Left renal cortex interstitium (tissue), 4 donors: Measurements from ENCODE around the gene PDS5B. TPM values are rescaled to one million over a fixed set of nuclear protein-coding genes. Genes with fewer than 3 reads are reported as not detected.

Source experiments
- polyA plus RNA-seq, 4 donors: library from polyadenylated mRNA; unstranded; fragments of 120-200 nt; gene quantifications; one replicate each; pipeline ENCODE4 v1.2.1, GENCODE V29; 2013; ENCODE audit not compliant: insufficient read length in 4 of 4

Gene PDS5B
- polyA plus RNA-seq, 4 donors: 64.3 to 75.1 (median 70.6) TPM

Other genes starting within 250 kb of the PDS5B start
- 10 to 100 TPM; 15.1 to 31.7 (median 22.6) TPM for gene N4BP2L1, start 158.3 kb upstream of the PDS5B start, polyA plus RNA-seq
- gene N4BP2L2, start 47.7 kb upstream of the PDS5B start, polyA plus RNA-seq: 100 to 1,000 TPM; 130 to 255 (median 193) TPM